Measurements from ENCODE around the gene PTPRN2.

PTPRN2 gene

DNA sequence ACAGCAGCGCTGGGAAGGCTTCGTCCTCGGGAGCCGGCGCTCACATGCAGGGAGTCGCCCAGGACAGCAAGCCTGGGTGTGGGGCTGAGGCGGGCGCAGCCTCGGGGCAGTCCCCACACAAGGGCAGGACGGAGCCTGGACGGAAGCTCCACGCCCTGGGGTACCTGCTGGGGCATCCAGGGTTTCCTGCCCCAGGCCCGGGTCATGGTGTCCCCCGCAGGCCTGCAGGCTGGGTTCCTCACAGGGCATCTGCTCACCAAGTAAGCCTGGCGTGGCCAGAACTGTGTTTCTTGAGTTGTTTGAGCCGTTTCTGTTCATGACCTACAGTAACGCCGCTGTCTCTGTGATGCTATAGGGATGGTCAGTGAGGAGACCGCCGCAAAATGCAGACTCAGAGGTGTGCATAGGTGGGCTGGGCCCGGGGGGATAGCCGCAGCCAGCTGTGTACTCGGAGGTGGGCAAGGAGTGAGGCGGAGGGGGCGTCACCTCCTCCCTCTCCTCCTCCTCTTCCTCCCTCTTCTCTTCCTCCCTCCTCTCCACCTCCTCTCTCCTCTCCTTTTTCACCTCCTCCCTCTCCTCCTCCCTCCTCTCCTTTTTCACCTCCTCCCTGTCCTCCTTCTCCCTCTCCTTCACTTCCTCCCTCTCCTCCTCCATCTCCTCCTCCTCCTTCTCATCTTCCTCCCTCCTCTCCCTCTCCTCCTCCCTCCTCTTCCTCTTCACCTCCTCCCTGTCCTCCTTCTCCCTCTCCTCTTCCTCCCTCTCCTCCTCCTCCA is 811.9 kb downstream of the PTPRN2 start:
- no peak for DNase-seq (ENCODE audit: low spot score)

DNA sequence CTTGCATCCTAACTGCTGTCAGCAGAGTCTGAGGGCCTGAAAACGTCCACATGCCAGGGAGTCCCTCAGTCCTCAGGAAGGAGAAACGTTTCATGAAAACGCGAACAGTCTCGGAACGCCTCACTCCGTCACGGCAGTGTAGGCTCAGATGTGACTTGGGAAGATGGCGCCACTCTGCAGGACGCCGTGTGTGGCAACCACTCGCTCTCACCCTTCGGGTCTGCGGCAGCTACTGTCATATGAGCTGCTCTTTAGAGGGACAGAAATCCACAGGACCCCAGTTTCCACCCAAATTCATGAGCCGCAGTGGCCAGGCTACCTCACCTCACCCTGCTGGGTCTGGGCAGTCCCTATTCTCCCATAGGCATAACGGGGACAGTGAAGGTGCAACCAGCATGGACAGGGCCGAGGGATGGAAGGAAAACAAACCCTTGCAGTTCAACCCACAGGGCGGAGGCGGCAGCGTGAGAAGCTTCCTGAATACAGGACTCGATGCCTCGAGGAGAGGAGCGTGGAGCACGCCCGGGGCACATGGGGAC is 812.5 kb downstream of the PTPRN2 start:
- no peak for DNase-seq (ENCODE audit: low spot score)

DNA sequence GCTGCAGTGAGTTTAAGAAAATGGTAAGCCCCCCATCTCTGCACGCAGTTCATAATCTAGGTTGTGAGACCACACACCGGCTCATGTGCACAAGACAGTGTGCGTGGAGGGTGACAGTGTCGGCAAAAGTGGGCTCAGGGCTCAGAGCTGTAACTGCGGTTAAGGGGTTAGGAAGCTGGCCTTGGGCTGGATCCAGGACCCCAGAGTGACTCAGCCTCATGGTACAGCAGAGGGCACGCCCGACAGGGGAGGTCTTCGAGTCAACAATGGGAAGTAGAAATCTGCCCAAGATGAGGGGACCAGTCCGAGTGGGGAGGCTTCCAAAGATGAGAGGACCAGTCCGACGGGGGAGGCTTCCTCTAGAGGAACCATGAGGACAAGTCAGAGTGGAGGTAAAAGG is 813.1 kb downstream of the PTPRN2 start:
- no peak for DNase-seq (ENCODE audit: low spot score)

DNA sequence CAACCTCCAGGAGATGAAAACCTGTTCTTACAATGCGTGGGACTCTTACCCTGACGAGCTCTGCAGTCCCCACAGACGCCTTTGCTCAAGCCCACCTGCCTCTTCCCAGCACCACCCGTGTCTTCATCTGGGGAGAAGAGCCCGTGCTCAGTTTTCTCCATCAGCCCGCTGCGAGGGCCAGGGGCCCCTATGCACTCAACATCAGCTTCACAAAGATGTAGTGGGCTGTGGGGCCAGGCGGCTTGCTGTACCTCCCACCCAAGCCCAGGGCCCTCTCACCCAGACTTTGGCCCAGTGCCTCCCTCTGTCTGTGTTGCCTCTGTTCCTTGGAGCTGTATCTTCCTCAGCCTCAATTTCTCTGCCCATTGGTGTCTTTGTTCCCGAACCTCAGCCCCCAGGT is 814.3 kb downstream of the PTPRN2 start:
- no peak for DNase-seq (ENCODE audit: low spot score)

DNA sequence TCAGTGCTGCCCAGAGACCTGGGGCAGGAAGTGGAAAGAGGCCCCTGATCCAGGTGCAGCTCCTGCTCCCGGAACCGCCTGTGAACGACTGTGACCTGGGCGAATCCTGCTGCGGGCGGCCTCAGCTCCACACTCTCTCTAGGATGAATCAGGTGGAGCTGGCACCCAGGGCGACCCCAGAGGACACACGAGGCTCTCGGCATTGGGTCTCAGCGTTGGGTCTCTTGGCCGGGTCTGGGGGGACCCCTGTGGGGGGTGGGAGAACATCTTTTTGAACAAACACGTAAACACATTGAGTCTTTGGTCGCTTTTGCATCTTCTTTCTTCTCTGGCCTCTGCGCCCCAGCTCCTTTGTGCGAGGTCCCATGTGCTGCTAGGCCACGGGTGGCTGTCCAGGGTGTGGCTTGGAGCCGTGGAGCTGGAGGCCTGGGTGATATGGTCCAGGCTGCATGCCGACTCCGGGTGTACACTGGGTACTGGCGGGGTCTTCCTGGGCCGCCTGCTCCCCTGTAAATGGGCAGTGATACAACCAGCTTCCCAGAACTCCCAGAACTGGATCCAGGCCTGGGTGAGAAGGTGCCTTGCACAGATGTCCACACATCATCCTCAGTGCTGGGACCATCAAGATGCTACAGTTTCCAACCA is 815.0 kb downstream of the PTPRN2 start:
- no peak for DNase-seq (ENCODE audit: low spot score)

DNA sequence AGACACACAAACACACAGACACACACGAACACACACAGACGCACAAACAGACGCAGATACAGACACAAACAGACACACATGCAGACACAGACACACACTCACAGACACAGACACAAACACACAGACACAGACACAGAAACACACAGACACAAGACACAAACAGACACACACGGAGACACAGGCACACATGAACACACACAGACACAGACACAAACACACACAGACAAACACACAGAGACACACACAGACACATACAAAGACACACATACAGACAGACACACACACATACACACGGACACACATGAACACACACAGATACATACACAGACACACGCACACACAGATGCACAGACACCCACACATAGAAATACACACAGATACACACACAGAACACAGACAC is 815.9 kb downstream of the PTPRN2 start:
- DNase-seq (ENCODE audit: low spot score): no peak

DNA sequence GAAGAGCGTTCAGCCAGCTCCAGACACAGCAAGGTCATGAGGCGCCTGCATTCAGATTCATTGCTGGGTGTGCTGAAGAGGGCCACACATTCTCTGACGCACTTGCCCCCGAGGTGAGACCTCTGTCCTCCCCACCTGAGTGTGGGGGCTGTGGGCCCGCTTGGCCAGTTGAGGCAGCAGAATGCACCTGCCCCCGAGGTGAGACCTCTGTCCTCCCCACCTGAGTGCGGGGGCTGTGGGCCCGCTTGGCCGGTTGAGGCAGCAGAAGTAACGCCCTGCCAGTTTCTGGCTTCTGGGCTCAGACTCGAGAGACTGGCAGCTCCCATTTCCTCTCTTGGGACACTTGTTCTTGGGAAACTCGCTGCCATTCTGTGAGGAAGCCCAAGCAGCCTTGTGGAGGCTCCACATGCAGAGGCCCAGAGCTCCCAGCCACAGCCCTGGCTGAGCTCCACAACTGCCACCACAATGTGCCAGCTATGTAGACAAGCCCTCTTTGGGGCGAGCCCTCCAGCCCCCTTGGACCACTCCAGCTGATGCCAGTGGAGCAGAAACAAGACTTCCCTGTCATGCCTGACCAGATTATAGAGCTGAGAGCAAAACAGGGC is 816.8 kb downstream of the PTPRN2 start:
- DNase-seq (ENCODE audit: low spot score): no peak

DNA sequence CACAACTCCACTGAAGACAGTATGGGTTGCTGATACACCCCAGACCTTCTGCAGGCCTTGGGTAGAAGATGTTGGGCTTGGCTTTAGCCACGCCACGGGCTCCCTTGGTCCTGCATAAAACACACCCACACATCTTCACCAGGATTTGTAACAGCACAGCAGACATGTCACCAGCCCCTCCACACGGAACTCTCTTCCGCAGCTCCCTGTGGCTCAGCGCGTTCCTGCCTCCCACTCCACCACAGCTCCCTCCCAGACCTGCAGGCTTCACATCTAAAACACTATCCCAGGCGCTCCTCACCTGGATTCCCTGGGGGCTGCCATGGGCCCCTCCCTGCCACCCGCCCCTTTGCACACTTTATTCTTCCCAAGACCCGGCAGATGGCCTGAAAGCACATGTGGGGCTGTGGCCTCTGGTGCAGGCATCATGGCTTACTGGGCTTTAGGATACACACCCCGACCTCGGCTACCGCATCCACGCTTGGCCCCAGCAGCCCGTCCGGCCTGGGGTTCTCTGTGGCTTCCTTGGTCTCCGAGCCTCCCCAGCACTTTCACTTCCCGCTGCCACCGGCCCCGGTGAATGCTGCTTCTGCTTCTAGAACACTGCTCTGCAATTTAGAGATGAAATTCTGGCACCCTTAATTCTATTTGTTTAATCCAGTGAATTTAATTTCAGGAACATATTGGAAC is 818.0 kb downstream of the PTPRN2 start:
- no peak for DNase-seq (ENCODE audit: low spot score)

DNA sequence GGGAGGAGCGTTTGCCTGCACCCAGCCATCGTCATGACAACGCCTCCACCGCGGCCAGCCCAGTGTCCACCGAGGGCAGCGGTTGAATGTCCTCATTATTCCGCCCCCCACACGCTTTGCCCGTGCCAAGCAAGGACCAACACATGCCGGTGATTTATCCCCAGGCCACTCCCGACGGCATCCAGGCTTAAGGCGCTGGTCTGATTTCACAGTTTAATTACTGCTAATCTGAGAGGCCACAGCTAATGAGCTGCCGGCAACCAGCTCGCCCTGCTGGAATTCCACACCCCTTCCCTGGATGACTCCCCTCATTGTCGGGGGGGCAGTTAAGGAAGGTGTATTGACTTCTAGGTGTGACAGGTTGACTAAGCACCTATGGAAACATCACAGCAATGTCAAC is 818.5 kb downstream of the PTPRN2 start:
- no peak for DNase-seq (ENCODE audit: low spot score)

DNA sequence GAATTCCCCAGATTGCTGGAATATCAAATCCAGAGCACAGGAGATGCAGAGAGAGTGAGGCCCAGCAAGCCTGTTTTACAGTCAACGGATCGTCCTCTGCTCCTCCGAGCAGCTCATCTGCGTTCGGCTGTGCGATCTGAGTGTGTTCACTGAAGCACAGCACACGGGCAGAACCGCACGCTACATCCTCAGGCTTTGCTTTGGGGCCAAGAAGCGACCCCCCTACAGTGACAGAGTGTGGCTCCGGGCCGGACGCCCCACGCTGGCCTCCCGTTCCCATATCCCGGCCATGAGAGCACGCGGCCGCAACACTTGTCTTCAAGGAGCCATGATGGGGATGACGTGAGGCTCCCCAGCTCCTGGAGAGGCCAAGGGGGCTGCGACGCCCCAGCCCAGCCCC is 819.4 kb downstream of the PTPRN2 start:
- DNase-seq (ENCODE audit: low spot score): no peak

DNA sequence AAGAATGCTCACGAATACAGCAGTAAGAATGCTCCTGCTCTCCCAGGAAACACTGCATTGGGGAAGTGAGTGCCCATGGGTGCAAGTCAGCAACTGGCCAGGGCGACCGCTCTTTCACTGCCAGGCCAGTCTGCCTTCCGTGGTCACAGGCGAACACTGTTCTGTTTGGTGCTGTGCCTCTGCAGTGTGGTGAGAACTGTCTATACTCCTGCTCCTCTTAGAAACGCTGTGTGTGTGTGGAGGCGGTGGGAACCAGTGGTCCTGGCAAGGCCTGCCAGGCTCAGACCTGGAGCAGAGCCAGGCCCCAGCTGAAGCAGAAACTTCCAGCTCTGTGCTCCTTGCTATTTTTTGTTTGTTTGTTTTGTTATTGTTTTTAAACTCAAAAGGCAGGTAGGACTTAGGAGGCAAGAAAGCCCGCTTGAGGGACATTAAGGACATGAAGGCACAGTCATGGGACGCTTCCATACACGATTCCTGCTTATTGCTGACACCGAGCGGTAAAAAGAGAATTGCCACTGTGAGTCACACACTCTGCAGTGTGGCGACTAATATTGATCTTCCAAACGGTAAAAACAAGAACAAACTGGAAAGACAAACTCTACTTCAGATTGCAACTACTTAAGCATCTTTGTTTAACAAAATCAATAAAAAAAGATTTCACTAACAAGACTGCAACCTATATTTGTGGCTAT is 820.0 kb downstream of the PTPRN2 start:
- DNase-seq (ENCODE audit: low spot score): no peak

DNA sequence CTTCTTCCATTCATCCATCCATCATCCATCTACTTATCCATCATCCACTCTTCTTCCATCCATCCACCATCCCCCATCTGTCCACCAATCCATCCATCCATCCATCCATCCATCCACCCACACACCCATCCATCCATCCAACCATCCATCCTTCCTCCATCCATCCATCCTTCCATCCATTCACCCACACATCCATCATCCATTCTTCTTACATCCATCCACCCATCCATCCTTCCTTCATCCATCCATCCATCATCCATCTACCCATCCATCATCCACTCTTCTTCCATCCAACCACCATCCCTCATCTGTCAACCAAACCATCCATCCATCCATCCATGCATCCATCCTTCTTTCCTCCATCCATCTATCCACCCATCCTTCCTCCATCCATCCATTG is 821.5 kb downstream of the PTPRN2 start:
- no peak for DNase-seq (ENCODE audit: low spot score)

DNA sequence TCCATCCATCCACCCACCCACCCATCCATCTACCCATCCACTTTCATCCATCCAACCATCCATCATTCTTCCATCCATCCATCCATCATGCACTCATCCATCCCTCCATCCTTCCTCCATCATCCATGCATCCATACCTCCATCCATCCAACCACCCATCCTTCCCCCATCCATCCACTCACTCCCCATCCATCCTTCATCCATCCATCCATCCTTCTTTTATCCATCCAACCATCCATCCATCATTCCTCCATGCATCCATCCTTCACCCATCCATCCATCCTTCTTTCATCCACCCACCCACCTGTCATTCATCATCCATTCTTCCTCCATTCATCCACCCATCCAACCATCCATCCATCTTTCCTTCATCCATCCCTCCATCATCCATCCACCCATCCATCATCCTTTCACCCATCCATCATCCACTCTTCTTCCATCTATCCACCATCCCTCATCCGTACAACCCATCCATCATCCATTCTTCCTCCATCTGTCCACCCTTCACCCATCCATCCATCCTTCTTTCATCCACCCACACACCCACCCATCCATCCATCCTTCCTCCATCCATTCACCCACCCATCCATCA is 822.6 kb downstream of the PTPRN2 start:
- DNase-seq (ENCODE audit: low spot score): no peak

DNA sequence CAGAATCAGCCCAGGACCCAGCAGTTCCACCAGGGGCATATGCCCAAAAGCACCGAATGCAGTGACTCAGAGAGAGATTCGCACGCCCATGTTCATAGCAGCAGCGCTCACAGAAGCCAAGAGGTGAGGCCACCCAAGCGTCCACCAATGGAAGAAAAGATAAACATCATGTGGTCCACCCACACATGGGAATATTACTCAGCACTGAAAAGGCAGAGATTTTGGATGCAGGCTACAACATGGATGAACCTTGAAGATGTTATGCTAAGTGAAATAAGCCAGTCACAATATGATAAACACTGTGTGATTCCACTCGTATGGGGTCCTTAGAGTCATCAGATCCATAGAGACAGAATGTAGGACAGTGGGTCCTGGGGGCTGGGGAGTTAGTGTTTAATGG is 823.4 kb downstream of the PTPRN2 start:
- DNase-seq (ENCODE audit: low spot score): no peak

DNA sequence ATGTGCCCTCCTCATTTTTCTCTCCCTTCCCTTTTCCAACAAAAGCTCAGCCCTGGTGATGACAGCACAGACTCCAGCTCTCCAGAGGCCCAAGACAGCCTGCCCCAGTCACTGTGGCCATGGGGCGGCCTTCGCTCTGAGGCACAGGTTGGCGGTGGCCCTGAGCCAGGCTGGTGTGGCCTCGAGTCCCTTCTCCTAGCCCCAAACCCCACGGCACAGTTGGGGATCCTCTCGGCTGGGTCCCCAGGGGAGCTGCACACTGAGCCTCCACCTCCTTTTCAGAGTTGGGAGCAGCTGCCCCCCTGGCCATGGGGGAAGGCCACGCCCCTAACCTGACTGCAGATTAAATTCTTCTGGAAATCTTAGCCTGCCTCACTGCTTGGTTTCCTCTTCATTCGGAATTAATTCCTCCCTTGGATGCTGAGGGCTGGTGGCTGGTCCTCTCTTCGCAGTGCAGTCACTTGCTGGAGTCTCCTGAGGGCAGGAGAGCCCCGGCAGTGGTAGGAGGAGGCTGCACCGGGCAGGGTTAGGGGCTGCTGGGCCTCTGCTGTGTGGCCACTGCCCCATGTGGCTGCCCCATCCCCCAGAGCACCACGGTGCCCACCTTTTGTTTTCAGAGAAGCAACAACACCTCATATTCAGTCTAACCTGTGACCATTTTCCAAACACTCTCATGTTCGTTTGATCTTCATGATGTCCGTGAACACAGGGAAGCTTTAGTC is 824.2 kb downstream of the PTPRN2 start:
- DNase-seq (ENCODE audit: low spot score): no peak

DNA sequence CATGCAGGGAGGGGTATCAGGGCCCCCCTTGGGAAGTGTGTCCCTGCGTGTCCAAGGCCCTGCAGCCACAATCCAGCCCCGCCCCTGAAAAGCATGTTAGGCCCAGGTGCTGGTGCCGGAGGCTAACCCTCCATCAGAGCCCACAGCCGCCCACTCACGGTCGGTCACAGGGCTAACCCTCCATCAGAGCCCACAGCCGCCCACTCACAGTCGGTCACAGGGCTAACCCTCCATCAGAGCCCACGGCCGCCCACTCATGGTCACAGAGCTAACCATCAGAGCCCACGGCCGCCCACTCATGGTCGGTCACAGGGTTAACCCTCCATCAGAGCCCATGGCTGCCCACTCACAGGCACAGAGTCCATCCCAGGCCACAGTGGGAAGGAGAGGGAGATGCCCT is 824.8 kb downstream of the PTPRN2 start:
- DNase-seq (ENCODE audit: low spot score): no peak

DNA sequence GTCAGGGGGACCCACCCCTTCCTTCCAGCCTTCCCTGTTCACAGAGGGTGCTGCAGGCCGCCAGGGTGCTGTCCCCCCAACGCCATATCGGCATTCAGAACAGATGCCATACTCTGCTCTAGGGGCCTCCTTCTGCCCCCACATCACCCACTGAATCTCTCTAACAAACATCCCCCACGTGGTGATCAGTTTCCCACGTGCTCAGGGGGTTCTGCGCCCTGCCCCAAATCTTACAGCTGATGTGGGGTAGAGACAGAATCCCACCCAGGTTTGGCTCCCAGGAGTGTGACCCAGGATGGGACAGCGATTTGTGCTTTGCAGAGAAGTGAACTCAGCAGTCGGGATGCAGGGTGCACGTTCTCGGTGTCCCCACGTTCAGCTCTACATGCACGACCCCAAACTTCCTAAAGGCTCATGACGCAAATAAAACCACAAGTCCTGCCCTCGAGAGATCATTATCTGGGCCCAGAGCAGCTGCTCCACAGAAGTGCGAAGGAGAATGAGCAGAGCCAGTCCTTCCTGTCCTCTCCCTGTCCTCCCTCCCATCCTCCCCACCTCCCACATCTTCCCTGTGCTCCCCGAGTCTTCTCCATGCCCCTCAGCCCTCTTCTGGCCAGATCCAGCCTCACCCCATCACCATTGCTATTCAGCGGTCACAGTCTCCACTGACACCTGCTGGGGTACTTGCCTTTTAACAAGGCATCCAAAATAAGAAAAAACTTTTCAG is 827.5 kb downstream of the PTPRN2 start:
- DNase-seq (ENCODE audit: low spot score): peak; percentile 56

DNA sequence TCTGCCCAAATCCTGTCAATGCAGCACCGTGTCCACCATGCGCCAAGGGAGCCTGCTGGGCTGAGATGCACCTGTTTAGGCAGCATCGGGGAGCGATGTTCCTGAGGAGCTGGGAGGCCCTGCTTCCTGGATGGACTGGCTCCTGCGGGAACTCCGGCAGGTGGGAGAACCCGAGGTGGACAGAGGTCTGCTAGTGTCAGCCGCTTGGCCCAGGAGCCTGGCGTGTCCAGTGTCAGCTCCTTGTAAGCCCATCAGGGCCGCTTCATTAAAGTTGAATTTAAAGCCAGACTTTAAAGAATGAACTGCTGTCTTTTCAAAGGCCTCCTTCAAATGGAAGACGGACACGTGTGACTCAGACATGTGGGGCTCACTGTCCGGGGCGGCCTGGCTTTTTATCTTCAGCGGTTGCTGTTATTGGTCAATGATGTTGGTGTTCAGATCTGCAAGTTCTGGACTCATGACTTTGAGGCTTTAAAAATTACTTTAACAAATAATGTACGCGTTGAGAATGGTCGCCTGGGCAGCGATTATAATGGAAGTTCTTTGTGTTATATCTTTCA is 828.3 kb downstream of the PTPRN2 start:
- DNase-seq (ENCODE audit: low spot score): no peak

DNA sequence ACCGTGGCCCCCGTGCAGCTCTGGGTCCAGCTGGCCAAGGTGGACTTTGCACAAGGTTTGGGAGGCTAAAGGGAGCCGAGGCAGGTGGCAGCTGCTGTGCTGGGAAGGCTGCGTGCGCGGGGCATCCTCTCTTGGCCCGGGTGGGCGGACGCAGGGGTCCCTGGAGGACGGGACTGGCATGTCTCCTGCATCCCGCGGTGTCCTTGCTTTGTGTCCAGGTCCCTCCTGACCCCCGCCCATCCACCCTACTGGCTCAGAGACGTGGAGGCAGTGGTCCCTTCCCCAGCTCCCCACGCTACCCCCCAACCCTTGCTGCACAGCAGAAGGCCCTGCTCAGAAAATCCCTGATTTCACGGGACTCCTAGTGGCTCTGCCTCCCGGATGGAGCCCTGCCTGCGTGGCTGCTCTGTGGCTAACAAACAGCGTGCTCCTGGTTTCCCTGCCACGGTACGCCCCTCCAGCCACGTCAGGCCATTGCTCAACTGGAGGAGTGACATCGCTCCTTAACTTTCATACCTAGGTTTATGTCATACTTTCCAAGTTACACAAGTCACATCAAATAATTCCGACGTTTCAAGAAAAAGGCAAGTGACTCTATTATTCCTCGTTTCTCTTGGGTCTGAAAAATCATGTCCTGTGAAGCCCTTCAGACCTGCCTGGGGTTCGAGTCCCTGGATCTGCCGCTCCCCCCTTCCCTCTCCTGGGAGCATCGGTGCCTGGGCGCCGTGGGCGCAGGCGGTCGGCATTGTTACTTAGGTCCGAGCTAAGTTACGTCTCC is 829.0 kb downstream of the PTPRN2 start:
- DNase-seq (ENCODE audit: low spot score): no peak
